ENCODE data around the gene DUSP7.

DNA sequence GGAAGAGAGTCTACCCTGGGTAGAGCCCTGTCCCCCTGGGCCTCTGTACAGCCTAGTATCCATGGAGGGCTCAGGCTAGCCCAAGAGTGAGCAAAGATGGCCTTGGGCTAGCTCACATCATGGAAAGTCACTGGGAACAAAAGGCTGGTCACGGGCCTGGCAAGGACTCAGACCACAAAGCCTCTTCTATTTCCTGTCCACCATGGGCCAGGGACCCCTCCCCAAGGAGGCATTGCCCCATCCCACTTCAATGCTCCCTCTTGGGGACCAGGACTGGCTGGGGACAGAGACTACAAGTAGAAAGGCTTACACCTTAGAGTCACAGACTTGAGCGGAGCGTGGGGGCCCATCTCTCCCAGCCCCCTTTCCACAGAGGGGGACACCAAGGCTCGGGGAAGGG, 16.9 kb downstream of the DUSP7 start:
- TF ChIP-seq, protein P1, sequence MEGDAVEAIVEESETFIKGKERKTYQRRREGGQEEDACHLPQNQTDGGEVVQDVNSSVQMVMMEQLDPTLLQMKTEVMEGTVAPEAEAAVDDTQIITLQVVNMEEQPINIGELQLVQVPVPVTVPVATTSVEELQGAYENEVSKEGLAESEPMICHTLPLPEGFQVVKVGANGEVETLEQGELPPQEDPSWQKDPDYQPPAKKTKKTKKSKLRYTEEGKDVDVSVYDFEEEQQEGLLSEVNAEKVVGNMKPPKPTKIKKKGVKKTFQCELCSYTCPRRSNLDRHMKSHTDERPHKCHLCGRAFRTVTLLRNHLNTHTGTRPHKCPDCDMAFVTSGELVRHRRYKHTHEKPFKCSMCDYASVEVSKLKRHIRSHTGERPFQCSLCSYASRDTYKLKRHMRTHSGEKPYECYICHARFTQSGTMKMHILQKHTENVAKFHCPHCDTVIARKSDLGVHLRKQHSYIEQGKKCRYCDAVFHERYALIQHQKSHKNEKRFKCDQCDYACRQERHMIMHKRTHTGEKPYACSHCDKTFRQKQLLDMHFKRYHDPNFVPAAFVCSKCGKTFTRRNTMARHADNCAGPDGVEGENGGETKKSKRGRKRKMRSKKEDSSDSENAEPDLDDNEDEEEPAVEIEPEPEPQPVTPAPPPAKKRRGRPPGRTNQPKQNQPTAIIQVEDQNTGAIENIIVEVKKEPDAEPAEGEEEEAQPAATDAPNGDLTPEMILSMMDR (IDR thresholded peaks at IDR 0.05; ENCODE audit: low read depth, low read length, poor library complexity, severe bottlenecking), result no peak
- no peak for TF ChIP-seq EZH2phosphoT487 (IDR thresholded peaks at IDR 0.05; ENCODE audit: borderline replicate concordance, low read length)
